GM19463 (cell line): Measurements from ENCODE around the gene OTOP2.
"Not testable (repeated sequence)": the region's sequence is repeated elsewhere in the genome, so short reads cannot be mapped to it uniquely, and the experiment has no call there.

Source experiments
- ATAC-seq: cut with Tn5 transposase; IDR thresholded peaks from one replicate; pipeline ENCODE4 v1.9.1; 2021; ENCODE audit warnings: mild to moderate bottlenecking, moderate library complexity; ENCODE audit not compliant: unreplicated experiment

The OTOP2 gene

DNA sequence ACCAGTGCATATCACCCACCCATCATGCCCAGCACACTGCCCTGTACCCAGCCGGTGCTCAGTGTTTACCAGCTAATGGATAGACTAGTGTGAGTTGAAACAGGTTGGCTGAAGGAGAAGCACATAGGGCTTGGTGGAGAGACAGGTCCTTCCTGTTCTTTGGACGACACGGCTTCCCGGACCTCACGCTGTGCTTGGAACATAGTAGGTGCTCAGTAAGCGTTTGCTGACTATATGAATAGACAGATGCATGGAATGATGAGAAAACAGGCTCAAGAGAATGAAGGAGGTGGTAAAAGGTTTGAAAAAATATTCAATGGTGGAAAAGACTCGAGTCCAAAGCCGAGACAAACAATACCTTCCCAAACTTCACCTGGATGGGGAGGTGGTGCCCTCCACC, 23.9 kb upstream of the OTOP2 start:
- no peak for ATAC-seq

DNA sequence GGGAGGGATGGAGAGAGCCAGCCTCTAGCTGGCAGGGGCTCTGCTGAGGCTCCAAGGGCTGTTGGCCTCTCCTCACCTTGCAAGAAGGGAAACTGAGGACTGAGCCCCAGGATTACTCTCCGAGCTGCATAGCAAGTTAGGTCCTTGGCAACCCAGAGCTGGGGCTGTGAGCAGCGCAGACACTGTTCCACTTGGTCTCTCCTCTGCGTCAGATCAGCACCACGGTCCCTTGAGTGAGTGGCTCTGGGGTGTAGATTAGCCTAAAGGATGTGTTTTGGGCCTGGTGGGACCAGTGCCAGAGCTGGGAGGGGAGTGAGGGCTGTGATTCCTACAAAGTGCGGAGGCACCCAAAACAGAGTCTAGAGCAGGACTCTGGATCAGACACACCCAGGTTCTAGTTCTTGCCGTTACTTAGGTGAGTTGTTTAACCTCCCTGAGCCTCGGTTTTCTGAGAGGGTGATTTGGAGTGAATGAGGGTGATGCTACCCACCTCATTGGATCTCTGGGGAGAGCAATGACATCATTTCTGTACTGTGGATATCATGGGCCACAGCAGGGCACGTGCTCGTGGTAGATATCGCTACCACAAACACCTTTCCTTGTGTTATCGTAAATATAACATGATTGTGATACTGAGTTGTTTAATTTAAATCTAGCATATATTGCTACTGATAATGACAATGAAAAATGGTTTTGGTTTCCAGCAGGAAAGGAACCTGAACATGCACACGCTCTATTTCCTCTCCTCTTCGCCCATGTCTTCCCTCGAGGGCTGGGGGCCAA, 22.5 kb upstream of the OTOP2 start:
- no peak for ATAC-seq

DNA sequence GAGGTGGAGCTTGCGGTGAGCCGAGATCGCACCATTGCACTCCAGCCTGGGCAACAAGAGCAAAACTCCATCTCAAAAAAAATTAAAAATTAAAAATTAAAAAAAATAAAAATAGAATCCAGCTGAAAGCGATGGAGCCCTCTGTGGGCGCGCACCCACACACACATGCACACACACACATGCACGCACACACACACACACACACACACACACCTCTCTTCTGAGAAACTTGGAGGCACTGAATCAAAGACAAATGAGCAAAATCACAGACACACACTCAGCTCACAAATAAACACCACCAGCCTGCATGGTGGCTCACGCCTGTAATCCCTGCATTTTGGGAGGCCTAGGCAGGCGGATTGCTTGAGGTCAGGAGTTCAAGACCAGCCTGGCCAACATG, 21.0 kb upstream of the OTOP2 start:
- ATAC-seq = no peak

DNA sequence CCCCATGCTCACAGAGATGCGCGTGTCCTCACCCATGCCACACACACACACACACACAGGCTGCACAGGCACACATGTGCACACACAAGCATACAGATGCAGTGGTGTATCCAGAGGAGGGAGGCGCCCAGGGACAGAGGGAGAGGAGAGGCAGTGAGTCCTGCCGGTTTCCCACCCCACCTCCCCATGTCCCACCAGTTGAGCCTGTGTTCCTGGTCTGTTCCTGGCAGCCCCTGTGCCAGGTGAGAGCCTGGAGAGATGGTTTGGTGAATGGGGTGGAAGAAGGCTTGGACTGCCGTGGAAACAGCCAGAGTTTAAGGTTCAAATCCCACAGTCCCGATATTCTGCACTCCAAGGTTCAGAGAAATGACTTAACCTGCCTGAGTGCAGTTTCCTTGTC, 20.4 kb upstream of the OTOP2 start:
- no peak for ATAC-seq

DNA sequence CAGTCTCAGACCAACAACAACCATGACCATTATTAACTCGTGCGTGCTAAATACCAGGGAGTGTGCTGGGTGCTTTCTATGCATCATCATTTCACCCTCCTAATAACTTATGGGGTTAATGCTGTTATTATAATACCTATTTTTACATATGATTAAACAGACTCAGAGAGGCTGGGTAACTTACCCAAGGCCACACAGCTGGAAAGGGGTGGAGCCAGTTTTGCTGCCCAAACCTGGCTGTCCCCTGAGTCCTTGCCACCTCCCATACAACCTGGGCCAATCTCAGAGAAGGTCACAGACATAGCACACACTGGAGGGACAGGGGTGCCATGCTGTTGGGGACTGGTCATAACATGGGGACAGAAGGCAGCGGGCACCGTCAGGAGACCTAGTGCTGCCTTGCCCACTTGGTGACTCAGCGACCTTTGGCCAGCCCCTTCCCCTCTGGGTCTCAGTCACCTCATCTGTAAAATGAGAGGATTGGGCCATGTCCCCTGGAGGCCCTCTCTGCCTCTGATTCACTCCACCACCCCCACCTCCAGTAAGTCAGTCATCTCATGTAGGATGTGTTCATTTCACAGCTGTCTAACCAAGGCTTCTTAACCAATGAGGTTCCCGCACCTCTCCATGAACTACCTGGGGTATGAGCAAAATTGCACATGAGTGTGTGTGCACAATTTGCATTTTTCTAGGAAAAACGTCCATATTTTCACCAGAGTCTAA, 19.2 kb upstream of the OTOP2 start:
- ATAC-seq = no peak

DNA sequence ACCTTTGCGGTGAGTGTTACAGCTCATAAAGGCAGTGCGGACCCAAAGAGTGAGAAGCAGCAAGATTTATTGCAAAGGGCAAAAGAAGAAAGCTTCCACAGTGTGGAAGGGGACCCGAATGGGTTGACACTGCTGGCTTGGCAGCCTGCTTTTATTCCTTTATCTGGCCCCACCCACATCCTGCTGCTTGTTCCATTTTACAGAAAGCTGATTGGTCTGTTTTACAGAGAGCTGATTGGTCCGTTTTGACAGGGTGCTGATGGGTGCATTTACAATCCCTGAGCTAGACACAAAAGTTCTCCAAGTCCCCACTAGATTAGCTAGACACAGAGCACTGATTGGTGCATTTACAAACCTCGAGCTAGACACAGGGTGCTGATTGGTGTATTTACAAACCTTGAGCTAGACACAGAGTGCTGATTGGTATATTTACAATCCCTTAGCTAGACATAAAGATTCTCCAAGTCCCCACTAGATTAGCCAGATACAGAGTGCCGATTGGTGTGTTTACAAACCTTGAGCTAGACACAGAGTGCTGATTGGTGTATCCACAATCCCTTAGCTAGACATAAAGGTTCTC, 17.8 kb upstream of the OTOP2 start:
- not testable (repeated sequence) for ATAC-seq

DNA sequence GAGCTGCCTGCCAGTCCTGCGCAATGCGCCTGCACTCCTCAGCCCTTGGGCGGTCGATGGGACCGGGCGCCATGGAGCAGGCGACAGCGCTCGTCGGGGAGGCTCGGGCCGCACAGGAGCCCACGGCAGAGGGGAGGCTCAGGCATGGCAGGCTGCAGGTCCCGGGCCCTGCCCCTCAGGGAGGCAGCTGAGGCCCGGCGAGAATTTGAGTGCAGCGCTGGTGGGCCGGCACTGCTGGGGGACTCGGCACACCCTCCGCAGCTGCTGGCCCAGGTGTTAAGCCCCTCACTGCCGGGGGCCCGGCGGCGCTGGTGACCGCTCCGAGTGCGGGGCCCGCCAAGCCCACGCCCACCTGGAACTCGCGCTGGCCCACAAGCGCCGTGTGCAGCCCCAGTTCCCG, 17.1 kb upstream of the OTOP2 start:
- ATAC-seq = no peak

DNA sequence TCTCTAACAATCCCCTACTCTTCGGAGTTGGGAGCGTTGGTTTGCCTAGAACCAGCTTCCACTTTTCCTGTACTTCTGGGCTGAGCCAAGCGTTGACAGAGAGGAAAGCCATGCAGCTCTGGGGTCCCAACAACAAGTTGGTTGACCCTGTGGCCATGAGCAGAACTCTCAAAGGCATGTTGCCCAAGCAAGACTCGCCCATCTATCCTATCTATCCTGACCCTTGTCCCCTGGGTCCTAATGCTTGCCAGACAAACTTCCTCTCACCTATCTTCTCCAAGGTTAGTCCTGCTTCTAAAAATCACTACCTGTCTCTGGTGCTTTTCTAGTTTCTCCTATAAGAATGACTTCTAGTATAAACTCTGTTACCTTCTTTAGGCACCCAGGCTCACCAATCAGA, 15.0 kb upstream of the OTOP2 start:
- not testable (repeated sequence) for ATAC-seq

DNA sequence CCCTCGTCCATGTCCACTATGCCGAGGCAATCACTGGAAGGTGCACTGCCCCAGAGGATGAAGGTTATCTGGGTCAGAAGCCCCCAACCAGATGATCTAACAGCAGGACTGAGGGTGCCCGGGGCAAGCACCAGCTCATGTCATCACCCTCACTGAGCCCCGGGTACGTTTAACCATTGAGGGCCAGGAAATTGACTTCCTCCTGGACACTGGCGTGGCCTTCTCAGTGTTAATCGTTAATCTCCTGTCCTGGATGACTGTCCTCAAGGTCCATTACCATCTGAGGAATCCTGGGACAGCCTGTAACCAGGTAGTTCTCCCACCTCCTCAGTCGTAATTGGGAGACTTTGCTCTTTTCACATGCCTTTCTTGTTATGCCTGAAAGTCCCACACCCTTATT, 12.7 kb upstream of the OTOP2 start:
- ATAC-seq = not testable (repeated sequence)

DNA sequence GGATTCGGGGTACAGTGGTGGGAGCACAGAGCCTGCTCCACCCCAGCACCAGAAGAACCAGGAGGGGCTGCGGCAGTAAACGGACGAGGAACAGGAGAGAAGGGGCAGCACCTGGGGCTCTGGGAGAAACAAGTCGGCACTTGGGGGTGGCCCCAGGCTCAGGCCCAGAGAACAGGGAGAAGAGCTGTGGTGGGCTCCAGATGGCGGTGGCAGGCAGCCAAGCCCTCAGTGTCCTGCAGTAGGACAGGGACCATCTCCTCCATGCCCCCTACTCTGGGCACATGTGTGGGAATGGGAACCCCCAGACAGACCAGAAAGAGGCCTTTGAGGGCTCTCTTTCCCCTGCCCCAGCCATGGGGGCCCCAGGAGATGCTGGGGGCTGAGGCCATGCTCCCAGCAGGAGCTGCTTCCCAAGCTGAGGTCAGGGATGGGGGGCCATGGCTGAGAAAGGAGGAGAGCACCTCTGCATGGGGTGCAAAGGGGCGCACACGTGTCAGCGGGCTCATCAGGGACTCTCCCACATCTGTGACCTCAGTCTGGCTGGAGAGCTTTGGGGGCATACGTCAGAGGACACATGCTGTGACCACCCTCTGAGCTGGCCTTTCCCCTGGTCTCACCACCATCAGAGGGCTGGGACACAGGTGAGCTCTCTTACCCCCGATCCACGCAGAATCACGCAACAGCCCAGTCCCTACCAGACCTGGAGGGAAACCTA, 7.8 kb upstream of the OTOP2 start:
- no peak for ATAC-seq

DNA sequence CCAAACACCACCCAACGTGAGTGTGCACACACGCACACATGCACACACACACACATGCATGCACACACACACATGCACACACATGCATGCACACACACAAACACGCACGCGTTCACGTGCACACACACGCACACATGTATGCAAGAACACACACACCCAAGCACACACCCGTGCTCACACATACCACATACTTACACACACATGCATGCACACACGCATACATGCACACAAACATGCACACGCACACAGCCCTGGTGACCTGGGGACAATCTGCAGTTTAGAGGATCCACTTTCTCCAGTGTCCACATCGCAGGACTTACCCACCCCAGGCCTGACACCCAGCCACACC, 7.2 kb upstream of the OTOP2 start:
- ATAC-seq = no peak

DNA sequence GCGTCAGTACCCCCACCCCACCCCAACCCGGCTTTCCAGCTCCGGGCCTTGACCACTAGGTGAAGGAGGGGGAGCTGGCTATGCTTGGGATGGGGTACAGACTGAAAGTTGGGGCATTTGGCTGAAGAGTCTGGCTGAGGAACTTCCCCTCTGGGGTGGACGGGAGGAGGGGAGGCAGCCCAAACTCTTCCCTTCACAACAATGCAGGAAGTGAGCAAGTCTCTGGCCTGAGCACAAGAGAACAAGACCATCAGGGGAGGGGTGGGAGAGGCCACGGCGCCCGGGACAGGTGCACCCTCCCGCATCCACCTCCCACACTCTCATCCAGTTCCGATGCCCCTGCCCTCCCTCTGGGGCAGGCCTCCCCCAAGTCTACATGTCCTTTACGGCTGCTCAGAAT, 6.6 kb upstream of the OTOP2 start:
- ATAC-seq = no peak

DNA sequence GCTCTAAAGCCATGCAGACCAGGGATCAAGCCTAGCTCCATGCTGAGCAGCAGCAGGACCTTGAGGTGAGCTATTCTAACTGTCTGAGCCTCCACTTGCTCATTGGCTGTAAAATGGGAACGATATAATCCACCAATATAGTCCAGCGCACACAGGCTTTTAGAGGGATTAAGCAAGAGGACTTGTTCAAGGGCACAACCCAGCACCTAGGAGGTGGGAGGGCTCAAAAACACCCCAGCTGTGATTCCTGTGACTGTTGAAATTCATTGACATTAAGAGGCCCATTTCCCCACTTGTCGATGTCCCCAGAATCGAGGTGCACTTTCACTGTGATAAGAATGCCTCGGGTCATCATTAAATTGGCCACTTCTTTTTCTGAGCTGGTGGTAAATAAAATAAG, 5.2 kb upstream of the OTOP2 start:
- ATAC-seq = no peak

DNA sequence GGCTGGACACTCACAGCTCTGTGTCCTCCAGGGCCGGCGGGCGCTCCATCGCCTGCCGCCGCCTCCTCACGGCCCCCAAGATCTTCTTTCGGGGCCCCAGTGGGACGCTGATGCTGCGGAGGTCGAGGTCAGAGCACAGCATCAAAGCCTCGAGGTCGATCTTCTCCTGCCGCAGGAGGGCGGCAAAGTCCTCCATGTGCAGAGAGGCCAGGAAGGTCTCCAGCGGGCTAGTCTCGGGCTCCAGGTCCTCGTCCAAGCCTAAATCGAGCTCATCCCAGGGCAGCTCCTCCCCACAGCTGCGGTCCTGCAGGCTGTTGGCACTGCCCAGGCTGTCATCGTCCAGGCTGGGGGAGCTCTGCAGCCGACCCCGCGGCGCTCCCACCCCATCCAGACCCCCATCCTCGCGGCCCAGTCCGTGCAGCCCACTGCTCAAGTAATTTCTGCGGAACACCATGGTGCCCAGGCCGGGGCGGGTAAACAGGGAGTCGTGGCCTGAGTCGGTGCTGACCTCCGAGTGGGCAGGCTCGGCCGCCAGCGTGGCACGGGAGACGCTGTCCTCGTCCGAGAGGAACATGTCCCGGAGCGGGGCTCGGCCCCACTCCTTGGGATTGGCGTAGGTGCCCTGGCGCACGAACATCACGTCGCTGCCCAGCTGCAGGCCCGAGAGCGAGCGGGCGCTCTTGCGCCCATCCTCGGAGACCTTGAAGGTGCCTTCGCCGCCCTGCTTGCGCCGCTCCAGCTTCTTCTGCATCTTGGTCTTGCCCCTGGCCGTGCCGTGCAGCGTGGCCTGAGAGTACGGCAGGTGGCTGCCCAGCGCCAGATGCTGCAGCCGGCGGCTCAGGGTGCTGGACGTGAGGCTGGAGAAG, 4.4 kb upstream of the OTOP2 start:
- no peak for ATAC-seq

DNA sequence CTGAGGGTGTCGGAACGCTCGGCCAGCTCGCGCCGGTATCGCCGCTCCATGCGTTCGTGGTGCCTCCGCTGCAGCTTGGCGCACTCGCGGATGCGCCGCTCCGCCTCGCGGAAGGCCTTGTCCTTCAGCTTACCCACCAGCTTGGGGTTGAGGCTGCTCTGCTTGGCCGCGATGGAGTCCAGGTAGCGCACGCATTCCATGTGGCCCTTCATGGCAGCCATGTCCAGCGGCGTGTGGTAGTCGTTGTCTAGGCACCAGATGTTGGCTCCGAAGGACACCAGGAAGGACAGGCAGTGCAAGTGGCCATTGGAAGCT, 3.8 kb upstream of the OTOP2 start:
- ATAC-seq = no peak

DNA sequence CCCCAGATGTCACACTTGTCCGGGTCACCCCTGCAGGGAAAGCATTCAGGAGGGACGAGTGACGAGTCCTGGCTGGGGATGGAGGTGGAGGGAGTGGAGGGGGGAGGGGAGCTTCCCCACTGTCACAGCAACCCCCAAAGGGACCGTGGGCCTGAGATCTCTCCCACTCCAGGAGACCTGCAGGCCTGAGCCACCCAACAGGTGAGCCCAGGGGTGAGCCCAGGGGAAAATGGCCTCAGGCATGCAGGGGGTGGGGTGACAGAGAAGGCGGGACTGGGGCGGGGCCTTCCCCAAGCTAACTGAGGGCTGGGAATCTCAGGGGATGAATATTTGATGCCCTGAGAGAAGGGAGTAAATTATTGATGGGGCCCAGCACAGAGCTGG, 3.4 kb upstream of the OTOP2 start:
- no peak for ATAC-seq

DNA sequence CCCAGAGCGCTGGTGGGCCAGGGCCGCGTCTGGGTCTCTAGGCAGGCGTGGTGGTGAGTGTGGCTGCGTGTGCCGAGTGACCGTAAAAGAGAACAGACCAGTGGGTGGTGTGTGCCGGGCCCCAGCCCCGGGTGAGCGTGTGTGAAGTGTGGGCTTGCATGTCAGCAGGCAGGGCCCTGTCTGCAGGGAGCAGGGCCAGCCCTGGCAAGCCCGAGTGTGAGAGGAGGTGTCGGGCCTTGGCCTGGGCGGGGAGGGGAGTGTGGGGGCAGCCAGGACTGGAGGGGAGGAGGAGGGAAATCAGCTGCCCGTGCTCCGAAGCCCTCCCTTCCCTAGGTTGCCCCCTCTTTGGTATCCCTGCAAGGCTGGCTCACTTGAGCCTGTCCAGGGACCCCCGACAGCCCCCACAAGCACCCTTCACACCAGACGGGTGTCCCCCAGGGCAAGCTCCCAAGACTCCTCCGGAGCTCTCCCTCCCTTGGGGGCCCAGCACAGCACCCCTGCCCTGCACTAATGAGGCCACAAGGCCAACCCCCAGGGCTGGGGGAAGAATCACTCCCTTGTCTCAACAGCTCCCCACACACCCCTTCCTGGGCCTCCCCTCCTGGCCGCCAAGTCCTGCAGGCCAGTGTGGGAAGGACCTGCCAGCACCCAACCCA, 2.9 kb upstream of the OTOP2 start:
- no peak for ATAC-seq

DNA sequence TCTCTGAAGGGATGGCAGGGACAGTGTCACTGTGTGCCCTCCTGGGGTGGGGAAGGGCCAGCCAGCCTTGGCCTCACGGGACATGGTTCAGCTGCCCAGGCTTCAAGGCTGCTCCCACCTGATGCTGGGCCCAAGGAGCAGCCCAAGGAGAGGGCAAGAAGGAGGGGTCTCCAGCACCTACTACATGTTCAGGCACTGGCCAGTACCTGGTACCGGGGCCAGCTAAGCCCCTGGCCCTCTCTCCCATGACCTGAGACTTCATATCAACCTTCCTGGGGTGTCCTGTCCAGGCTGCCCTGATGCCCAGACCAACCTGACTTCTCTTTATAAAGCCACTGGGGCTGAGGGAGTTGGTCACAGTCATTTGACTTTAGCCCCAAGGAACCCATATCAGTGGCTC, 2.3 kb upstream of the OTOP2 start:
- no peak for ATAC-seq

DNA sequence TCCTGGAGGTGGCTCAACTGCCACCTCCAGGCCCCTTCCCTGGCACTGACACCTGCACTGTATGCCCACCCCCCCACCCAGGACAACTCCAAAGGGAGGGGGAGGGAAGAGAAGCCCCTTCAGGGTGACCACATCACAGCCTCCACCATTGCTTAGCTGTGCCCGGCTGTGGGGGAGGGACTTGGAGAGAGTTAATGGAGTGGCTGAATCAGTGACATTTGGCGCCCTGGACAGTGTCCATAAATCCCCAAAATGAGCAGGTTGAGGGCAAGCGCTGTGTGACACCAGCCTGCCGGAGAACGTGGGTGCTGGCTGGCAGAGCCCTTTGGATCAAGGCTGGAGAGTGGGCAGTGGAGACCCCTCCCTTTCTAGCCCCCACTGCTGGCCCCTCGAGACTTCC, 1.9 kb upstream of the OTOP2 start:
- ATAC-seq = no peak

DNA sequence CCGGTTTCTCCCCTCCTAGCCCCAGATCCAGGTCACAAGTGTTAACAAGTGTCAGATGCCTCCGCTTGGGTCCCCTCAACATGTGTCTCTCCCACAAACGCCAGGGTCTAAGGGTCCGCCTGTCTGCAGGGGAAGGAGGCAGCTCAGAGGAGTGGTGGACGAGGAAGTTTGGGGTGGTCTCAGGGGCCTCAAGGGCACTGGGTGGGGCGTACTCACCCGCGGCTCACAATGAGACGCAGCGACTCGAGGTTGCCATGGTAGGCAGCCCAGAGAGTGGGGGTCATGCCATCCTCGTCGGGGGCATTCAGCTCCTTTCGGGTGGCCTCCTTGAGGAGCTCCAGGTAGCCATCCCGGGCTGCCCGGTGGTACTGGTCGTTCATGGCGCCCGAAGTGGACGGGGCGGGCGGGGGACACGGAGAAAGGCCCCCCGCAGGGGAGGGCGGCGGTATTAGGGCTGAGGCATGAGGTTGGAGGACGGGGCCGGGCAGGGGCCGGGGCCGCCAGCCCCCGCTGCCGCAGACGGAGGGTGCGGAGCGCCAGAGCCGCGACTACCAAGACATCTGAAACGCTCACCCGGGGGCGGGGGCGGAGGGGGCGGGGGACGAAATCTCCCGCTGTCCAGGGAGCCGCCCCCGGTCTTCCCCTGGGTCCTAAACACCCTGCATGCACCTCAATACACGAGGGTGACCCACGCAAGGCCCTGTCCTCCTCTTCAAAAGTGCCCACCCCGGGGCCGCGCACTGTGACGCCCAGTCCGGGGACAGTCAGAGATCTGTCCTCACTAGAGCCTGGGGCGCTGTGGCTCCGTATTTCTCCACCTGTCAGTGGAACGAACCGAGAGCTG, 1.2 kb upstream of the OTOP2 start, which contains the start of gene USH1G:
TSS of gene USH1G (minus strand) at position 562 of the 844 bp plus-strand sequence. CDS start at position 380, 182 bp downstream.
- ATAC-seq = no peak
